ENCODE measurements around the gene MRAS. TPM values are rescaled to one million over a fixed set of nuclear protein-coding genes. Genes with fewer than 3 reads are reported as not detected.

The MRAS gene
- total RNA-seq, 1 experiment from 2014 or later = 37.5 TPM

Other genes starting within 250 kb of the MRAS start
- 16.2 and 17.8 TPM in 2 replicates for gene DZIP1L, start 233.0 kb upstream of the MRAS start, total RNA-seq (2014; rRNA removed; shearing (Covaris generic))
- not detected in 2 replicates for gene A4GNT, start 216.2 kb upstream of the MRAS start, total RNA-seq (2014; rRNA removed; shearing (Covaris generic))
- 25.8 and 26.2 TPM in 2 replicates for gene DBR1, start 173.7 kb upstream of the MRAS start, total RNA-seq (2014; rRNA removed; shearing (Covaris generic))
- 31.5 and 48.4 TPM in 2 replicates for gene ARMC8, start 161.3 kb upstream of the MRAS start, total RNA-seq (2014; rRNA removed; shearing (Covaris generic))
- gene NME9, start 18.7 kb upstream of the MRAS start, total RNA-seq (2014; rRNA removed; shearing (Covaris generic)) = not detected in 2 replicates
- gene ESYT3, start 86.0 kb downstream of the MRAS start, total RNA-seq (2014; rRNA removed; shearing (Covaris generic)) = not detected in 2 replicates
- 22.3 and 35.3 TPM in 2 replicates for gene CEP70, start 245.7 kb downstream of the MRAS start, total RNA-seq (2014; rRNA removed; shearing (Covaris generic))

Data from G401 (cell line).